Measurements from ENCODE around the gene SIGLECL1.

Gene SIGLECL1

GRCh38 chr19:51311351-51312257 lies 60.7 kb downstream of the SIGLECL1 start, which contains the start of gene IGLON5:
Gene IGLON5 (plus strand): TSS chr19:51311644. CDS start chr19:51311848, 204 bp downstream.
- no peak for DNase-seq (ENCODE audit: low read depth)
- H3K4me3 ChIP-seq (ENCODE audit: low read depth, low read length): no peak within 1 kb of the TSS
- no peak for TF ChIP-seq CTCF (IDR thresholded peaks at IDR 0.05; ENCODE audit: low read depth, low read length, missing control alignments)
- in situ Hi-C loops (cut with HindIII; ENCODE audit: low sequenced_read_pairs): no loop called here

- TF ChIP-seq CTCF (IDR thresholded peaks at IDR 0.05; ENCODE audit: low read depth, low read length, missing control alignments): no peak
- in situ Hi-C loops (cut with HindIII; ENCODE audit: low sequenced_read_pairs): no loop called here
- no peak overlapping the region for H3K4me3 ChIP-seq (ENCODE audit: low read depth, low read length)
- no peak for DNase-seq (ENCODE audit: low read depth)
Observed at GRCh38 chr19:51316688-51317087, 65.8 kb downstream of the SIGLECL1 start.

- no peak for TF ChIP-seq CTCF (IDR thresholded peaks at IDR 0.05; ENCODE audit: low read depth, low read length, missing control alignments)
- no peak for DNase-seq (ENCODE audit: low read depth)
- H3K4me3 ChIP-seq (ENCODE audit: low read depth, low read length): no peak overlapping the region
- in situ Hi-C loops (cut with HindIII; ENCODE audit: low sequenced_read_pairs): no loop called here
Observed at GRCh38 chr19:51317376-51317775, 66.5 kb downstream of the SIGLECL1 start.

- in situ Hi-C loops (cut with HindIII; ENCODE audit: low sequenced_read_pairs): no loop called here
Observed at GRCh38 chr19:51317968-51318367, 67.1 kb downstream of the SIGLECL1 start.

More at GRCh38 chr19:51317968-51318367, 67.1 kb downstream of the SIGLECL1 start:
- TF ChIP-seq CTCF (IDR thresholded peaks at IDR 0.05; ENCODE audit: low read depth, low read length, missing control alignments): no peak
- H3K4me3 ChIP-seq (ENCODE audit: low read depth, low read length): no peak overlapping the region
- DNase-seq (ENCODE audit: low read depth): no peak

All from astrocyte of the cerebellum (primary cell).